Activated CD4-positive, alpha-beta T cell treated with anti-CD3 and anti-CD28 coated beads for 1 hour (primary cell): ENCODE measurements around the gene USP31.

Experiments used
- DNase-seq: peaks from one replicate; pipeline ENCODE4 v3.0.0-alpha.2; 2020

The USP31 gene

DNA sequence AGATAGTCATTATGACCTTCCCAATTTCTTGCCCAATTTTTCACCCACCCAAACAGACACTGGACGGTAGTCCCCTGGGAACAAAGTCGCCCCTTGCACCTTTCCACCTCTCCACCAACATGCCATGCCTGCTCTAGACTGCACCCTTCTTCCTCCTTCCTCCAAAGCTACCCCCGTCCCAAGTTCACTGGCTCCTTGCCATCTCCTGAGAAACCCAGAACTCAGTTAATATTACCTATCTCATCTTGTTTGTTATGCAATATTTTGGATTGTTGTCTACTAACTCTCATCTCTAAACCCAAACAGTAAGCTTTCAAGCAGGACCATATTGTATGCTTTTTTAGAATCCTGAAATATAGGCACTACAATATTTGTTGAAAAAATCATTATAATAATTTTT, 63.3 kb downstream of the USP31 start:
- no peak for DNase-seq

DNA sequence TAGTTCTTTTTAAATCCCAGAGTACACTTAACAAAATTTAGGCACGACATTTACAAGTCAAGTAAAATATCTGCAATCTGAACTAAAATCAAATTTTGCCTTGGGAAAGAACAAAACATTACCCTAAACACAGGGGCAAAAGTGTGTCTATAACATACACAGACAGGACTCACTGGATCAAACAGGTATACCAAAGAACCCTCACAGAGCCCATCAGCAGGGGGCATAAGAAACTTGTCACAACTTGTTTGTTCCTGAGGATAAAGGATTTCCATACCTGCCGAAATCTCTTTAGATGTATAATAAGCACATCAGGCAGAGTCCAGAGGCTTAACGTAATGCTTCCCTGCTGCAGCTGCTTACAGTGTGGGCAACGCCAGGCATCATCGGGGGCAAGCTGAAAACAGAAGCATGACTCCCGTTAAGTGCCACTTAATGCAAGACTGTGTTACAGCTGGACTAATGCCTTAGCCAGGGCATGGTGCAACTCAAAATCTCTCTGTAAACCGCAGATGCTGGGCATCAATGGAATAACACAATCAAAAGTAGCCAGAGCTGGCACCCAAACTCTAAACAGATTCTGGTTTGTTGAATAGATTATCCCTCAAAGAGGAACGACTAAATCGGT, 67.0 kb downstream of the USP31 start:
- no peak for DNase-seq

- DNase-seq = no peak
Measured at GRCh38 chr16:23081675-23082119, 67.6 kb downstream of the USP31 start.

- DNase-seq = no peak
Measured at GRCh38 chr16:23080747-23081146, 68.5 kb downstream of the USP31 start.

- DNase-seq = no peak
Measured at GRCh38 chr16:23080329-23080728, 68.9 kb downstream of the USP31 start.

GRCh38 chr16:23079675-23080301, 69.5 kb downstream of the USP31 start:
- no peak for DNase-seq

DNA sequence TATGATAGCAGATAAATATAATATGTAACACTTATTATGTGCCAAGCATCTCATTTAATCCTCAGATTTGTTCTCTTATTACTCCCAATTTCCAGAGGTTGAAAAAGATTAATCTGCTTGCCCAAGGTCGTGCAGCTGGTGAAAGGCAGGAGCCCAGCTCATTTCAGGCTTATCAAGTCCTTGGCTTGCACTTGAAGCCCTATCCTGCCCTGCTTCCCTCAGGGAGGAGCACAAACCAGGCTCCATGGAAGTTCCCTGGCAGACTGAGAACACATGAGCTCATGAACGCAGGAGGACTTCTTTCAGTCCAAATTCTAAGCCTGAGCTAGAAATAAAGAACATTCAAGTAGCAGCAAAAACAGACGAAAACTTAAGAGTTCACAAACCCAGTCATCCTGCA, 74.8 kb downstream of the USP31 start:
- DNase-seq = no peak

- DNase-seq = no peak
Measured at GRCh38 chr16:23072769-23073549, 76.3 kb downstream of the USP31 start.

GRCh38 chr16:23072084-23072599, 77.1 kb downstream of the USP31 start:
- DNase-seq = no peak

GRCh38 chr16:23071196-23072083, 77.8 kb downstream of the USP31 start:
- DNase-seq = no peak

- no peak for DNase-seq
Measured at GRCh38 chr16:23069844-23070243, 79.4 kb downstream of the USP31 start.

DNA sequence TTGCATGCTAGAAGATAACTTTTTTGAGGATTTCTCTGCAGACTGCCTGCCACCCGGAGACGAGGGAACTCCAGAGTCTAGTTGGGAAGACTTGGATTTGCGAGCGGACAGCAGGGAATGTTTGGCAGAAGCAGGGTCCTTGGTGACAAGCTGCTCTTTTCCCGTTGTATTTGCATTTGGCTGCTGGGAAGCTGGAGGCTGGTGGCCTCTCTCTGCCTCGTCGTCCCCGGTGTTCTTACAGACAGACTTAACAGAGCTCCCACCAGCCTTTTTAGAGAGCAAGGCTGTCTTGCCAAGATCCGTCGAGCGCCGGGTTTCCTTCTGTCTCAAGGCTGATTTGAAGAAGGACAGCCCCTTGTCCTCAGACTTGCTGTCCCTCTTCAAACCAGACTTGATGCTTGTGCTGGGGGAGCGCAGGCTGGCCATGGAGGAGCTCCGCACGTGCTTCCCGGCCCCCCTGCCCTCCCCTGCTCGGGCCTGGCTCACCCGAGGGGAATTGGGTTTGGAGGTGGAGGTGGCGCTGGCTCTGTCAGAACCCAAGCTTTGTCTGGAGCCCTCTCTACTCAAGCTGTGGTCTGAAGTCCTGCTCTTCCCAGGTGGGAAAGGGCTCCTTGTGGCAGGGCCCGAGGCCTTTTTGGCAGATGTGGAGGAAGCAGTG, 81.0 kb downstream of the USP31 start:
- no peak for DNase-seq

DNA sequence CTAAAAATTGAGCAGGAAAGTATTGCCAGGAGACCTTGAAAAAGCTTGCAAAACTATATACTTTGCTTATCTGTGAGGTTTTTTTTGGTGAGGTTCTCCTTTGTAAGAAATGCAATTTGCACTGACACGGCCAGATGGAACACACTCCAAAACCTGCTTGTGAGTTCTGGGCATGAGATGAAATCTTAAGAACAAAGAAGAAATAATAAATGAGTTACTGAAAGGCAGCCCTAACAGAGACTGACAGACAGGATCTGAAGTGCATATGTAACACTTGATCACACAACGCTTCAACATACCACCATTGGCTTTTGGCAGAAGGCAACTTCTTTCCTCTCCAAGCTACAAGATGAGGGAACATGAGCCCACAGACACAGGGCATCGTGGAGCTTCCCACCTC, 82.6 kb downstream of the USP31 start:
- DNase-seq = no peak

DNA sequence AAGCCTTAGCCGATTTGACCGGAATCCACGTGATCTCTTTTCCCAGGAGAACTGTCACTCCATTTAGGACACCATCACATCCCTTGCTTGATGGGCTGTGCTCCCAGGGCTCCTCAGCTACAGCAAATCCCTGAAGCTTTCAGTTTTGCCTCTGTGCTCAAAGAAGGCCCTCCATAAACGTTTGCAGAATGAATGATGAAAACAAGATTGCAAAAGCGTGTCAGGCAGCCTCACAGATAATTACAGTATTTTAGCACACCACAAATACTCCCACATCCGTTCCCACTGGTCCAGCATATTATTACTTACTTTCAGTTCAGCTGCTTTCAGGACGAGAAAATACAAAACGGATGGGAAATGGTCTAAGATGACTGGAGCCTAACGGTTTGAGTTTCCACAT, 84.6 kb downstream of the USP31 start:
- no peak for DNase-seq

- no peak for DNase-seq
Measured at GRCh38 chr16:23062524-23062923, 86.7 kb downstream of the USP31 start.

- DNase-seq = no peak
Measured at GRCh38 chr16:23061669-23062068, 87.6 kb downstream of the USP31 start.

- peak; percentile 26 for DNase-seq
Measured at GRCh38 chr16:23060458-23061320, 88.6 kb downstream of the USP31 start.

GRCh38 chr16:23059433-23059832, 89.8 kb downstream of the USP31 start:
- DNase-seq = no peak

DNA sequence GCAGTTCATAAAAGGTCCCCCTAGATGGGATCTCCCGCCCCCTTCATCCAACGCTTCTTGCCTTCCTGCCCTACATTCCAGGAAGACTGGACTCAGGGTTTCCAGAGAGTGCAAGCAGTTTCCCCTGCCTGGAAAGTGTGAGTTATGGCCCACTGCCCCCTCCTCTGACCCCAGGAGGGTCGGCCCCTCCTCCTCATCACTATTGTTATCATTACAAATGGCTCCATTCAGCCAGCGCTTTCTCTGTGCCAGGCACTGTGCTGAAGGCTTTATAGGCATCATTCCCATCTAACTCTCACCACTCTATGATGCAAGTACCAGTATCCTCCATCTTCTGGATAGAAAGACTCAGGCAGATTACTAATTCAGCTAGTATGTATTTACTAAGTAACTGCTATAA, 90.7 kb downstream of the USP31 start:
- DNase-seq = no peak

GRCh38 chr16:23057013-23057596, 92.1 kb downstream of the USP31 start:
- DNase-seq = no peak

DNA sequence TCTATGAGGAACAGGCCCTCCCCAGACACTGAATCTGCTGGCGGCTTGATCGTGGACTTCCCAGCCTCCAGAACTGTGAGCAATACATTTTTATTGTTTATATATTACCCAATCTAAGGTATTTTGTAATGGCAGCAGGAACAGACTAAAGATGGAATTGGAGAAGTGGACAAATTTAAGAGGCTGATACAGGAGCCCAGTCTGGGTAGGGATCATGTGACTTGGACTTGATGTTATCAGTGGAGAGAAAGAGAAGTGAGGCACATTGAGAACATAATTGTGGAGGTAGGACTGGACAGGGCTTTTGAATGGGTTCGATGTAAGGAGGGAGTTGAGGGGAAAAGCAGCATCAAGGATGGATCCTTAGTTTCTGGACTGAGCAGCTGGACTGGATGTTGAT, 93.8 kb downstream of the USP31 start:
- no peak for DNase-seq
